ENCODE measurements around the gene COL11A1.

Gene COL11A1

GRCh38 chr1:102896771-102897170 is 211.6 kb downstream of the COL11A1 start:
- Mint-ChIP-seq H3K4me3 (no peak overlapping the region), H3K36me3 (ENCODE audit: low read depth) (no peaks in the 10 kb centered on the region), H3K9me3 (no peaks in the 10 kb centered on the region), H3K27ac (no peak overlapping the region), H3K4me1 (no peaks in the 10 kb centered on the region), H3K27me3 (ENCODE audit: low read depth) (no peaks in the 10 kb centered on the region)
- TF ChIP-seq CTCF (IDR thresholded peaks at IDR 0.05; ENCODE audit: unreplicated experiment in 3 of 3) = no peak

- H3K36me3 Mint-ChIP-seq (ENCODE audit: low read depth) = no peaks in the 10 kb centered on the region
- H3K27me3 Mint-ChIP-seq (ENCODE audit: low read depth) = no peaks in the 10 kb centered on the region
- no peak overlapping the region for H3K27ac Mint-ChIP-seq
- no peak for TF ChIP-seq CTCF (IDR thresholded peaks at IDR 0.05; ENCODE audit: unreplicated experiment in 3 of 3)
- H3K4me1 Mint-ChIP-seq = no peaks in the 10 kb centered on the region
- H3K9me3 Mint-ChIP-seq = no peaks in the 10 kb centered on the region
- H3K4me3 Mint-ChIP-seq = no peak overlapping the region
Measured at GRCh38 chr1:102896286-102896685, 212.0 kb downstream of the COL11A1 start.

- no peaks in the 10 kb centered on the region for H3K27me3 Mint-ChIP-seq (ENCODE audit: low read depth)
- no peaks in the 10 kb centered on the region for H3K4me1 Mint-ChIP-seq
- no peak for TF ChIP-seq CTCF (IDR thresholded peaks at IDR 0.05; ENCODE audit: unreplicated experiment in 3 of 3)
- H3K27ac Mint-ChIP-seq = peak overlapping the region in 1 of 3 experiments; percentile 41
- H3K36me3 Mint-ChIP-seq (ENCODE audit: low read depth) = no peaks in the 10 kb centered on the region
- H3K4me3 Mint-ChIP-seq = no peak overlapping the region
- no peaks in the 10 kb centered on the region for H3K9me3 Mint-ChIP-seq
Measured at GRCh38 chr1:102891868-102892625, 216.3 kb downstream of the COL11A1 start.

- peaks cover 10% of the 10 kb centered on the region for H3K4me1 Mint-ChIP-seq
- H3K9me3 Mint-ChIP-seq = no peaks in the 10 kb centered on the region
- no peak overlapping the region for H3K4me3 Mint-ChIP-seq
- H3K27me3 Mint-ChIP-seq (ENCODE audit: low read depth) = no peaks in the 10 kb centered on the region
- H3K27ac Mint-ChIP-seq = no peak overlapping the region
- TF ChIP-seq CTCF (IDR thresholded peaks at IDR 0.05; ENCODE audit: unreplicated experiment in 3 of 3) = no peak
- H3K36me3 Mint-ChIP-seq (ENCODE audit: low read depth) = no peaks in the 10 kb centered on the region
Measured at GRCh38 chr1:102886638-102887037, 221.7 kb downstream of the COL11A1 start.

GRCh38 chr1:102884238-102884637 is 224.1 kb downstream of the COL11A1 start:
- Mint-ChIP-seq H3K27me3 (ENCODE audit: low read depth) (no peaks in the 10 kb centered on the region), H3K4me1 (peaks cover 10% of the 10 kb centered on the region), H3K27ac (no peak overlapping the region)

More at GRCh38 chr1:102884238-102884637, 224.1 kb downstream of the COL11A1 start:
- H3K4me3 Mint-ChIP-seq = no peak overlapping the region
- no peaks in the 10 kb centered on the region for H3K9me3 Mint-ChIP-seq
- TF ChIP-seq CTCF (IDR thresholded peaks at IDR 0.05; ENCODE audit: unreplicated experiment in 3 of 3) = no peak
- no peaks in the 10 kb centered on the region for H3K36me3 Mint-ChIP-seq (ENCODE audit: low read depth)
